CD4-positive, CD25-positive, alpha-beta regulatory T cell (primary cell): ENCODE data around the gene PYGO1. TPM values are rescaled to one million over a fixed set of nuclear protein-coding genes. Genes with fewer than 3 reads are reported as not detected.

Experiments
- ATAC-seq, 2 donors: fragments of 150-1000 bp; cut with Tn5 transposase; one replicate each; pipeline ENCODE4 v1.10.0; 2021; ENCODE audit warnings: low read depth in 2 of 2, moderate number of reproducible peaks in 2 of 2, moderate library complexity in 1 of 2
- DNase-seq, 3 donors: peaks; one replicate each; pipeline versions ENCODE4 v3.0.0 to v3.0.0-alpha.2; 2012 to 2022; ENCODE audit warnings: mixed read lengths in 1 of 3
- H3K27ac ChIP-seq: one replicate; pipeline ENCODE4 v1.7.0; 2013; ENCODE audit warnings: mild to moderate bottlenecking, low read length; ENCODE audit not compliant: insufficient read depth, poor library complexity, severe bottlenecking
- H3K27me3 ChIP-seq: one replicate; pipeline ENCODE4 v1.7.0; 2013; ENCODE audit warnings: low read length; ENCODE audit not compliant: control insufficient read depth, insufficient read depth
- H3K36me3 ChIP-seq: one replicate; pipeline ENCODE4 v1.7.0; 2013; ENCODE audit warnings: mild to moderate bottlenecking, low read length, moderate library complexity; ENCODE audit not compliant: control insufficient read depth, insufficient read depth
- H3K4me1 ChIP-seq: 2 replicates; pipeline ENCODE4 v1.7.0; 2013; ENCODE audit warnings: mild to moderate bottlenecking, low read length; ENCODE audit not compliant: insufficient read depth, control insufficient read depth, poor library complexity, severe bottlenecking
- H3K4me3 ChIP-seq: one replicate; pipeline ENCODE4 v1.7.0; 2013; ENCODE audit warnings: low read depth, mild to moderate bottlenecking, low read length, moderate library complexity
- H3K9me3 ChIP-seq, 2 experiments: 1 replicate in 1 of 2; 2 replicates in 1 of 2; pipeline ENCODE4 v1.7.0; 2013; ENCODE audit warnings: low read length in 2 of 2, mild to moderate bottlenecking in 1 of 2, moderate library complexity in 1 of 2; ENCODE audit not compliant: control insufficient read depth in 2 of 2
- H3K27ac Mint-ChIP-seq, 3 donors: one replicate each; pipeline ENCODE4 v1.8.0; 2020 to 2022; ENCODE audit warnings: mild to moderate bottlenecking in 3 of 3, mixed read lengths in 3 of 3, moderate library complexity in 2 of 3
- H3K27me3 Mint-ChIP-seq: one replicate; pipeline ENCODE4 v1.8.0; 2022; ENCODE audit warnings: mild to moderate bottlenecking, mixed read lengths
- H3K36me3 Mint-ChIP-seq: one replicate; pipeline ENCODE4 v1.8.0; 2020; ENCODE audit warnings: mixed read lengths
- H3K4me1 Mint-ChIP-seq, 4 donors: one replicate each; pipeline ENCODE4 v1.8.0; 2020 to 2022; ENCODE audit warnings: mixed read lengths in 4 of 4, mild to moderate bottlenecking in 1 of 4
- H3K4me3 Mint-ChIP-seq, 4 donors: one replicate each; pipeline ENCODE4 v1.8.0; 2020 to 2022; ENCODE audit warnings: mild to moderate bottlenecking in 4 of 4, mixed read lengths in 4 of 4, moderate library complexity in 3 of 4
- H3K9me3 Mint-ChIP-seq, 7 donors: one replicate each; pipeline ENCODE4 v1.8.0; 2020 to 2022; ENCODE audit warnings: mixed read lengths in 7 of 7, mild to moderate bottlenecking in 3 of 7, moderate library complexity in 2 of 7
- polyA plus RNA-seq, 4 donors: library from polyadenylated mRNA; unstranded; fragments of 300-500 nt; fragmentation: Illumina TruSeq; gene quantifications; one replicate each; pipeline ENCODE4 v1.2.3, GENCODE V29; 2021
- total RNA-seq: library from RNA; stranded (reverse); gene quantifications from one replicate; pipeline ENCODE4 v1.2.3, GENCODE V29; 2022

Gene PYGO1
- total and polyA plus RNA-seq, 5 donors from 2014 or later: not detected

- Mint-ChIP-seq H3K27me3 (peaks cover 43% of the 10 kb centered on the region), H3K27ac (no peak overlapping the region), H3K4me1 (peaks cover 0 to 3% (median 0%) of the 10 kb centered on the region in 4 donors), H3K9me3 (peaks cover 0 to 12% (median 0%) of the 10 kb centered on the region in 7 donors), H3K36me3 (no peaks in the 10 kb centered on the region), H3K4me3 (peak overlapping the region in 2 of 4 donors; percentile 36 to 42)
- no peak overlapping the region for H3K4me3 ChIP-seq
- H3K36me3 ChIP-seq: no peaks in the 10 kb centered on the region
- DNase-seq: peak in 1 of 3 donors; percentile 20
- H3K9me3 ChIP-seq: peaks cover 0 to 3% of the 10 kb centered on the region in 2 experiments
- peaks cover 20% of the 10 kb centered on the region for H3K27me3 ChIP-seq
- ATAC-seq: no peak
- no peak overlapping the region for H3K27ac ChIP-seq
- peaks cover 7% of the 10 kb centered on the region for H3K4me1 ChIP-seq
Measured at GRCh38 chr15:55590788-55591187, 2.6 kb upstream of the PYGO1 start.

- Mint-ChIP-seq H3K4me1 (peaks cover 0 to 3% (median 0%) of the 10 kb centered on the region in 4 donors), H3K4me3 (peak overlapping the region; percentile 5 to 81 (median 80)), H3K9me3 (peaks cover 0 to 10% (median 0%) of the 10 kb centered on the region in 7 donors), H3K27me3 (peaks cover 32% of the 10 kb centered on the region), H3K36me3 (no peaks in the 10 kb centered on the region), H3K27ac (no peak overlapping the region)
- DNase-seq (no peak), ATAC-seq (no peak)
- H3K4me1 ChIP-seq: peaks cover 7% of the 10 kb centered on the region
- peaks cover 31% of the 10 kb centered on the region for H3K27me3 ChIP-seq
- no peak overlapping the region for H3K4me3 ChIP-seq
- H3K36me3 ChIP-seq: no peaks in the 10 kb centered on the region
- peaks cover 0 to 3% of the 10 kb centered on the region in 2 experiments for H3K9me3 ChIP-seq
- no peak overlapping the region for H3K27ac ChIP-seq
Measured at GRCh38 chr15:55589287-55589686, 1.1 kb upstream of the PYGO1 start.

- Histone ChIP-seq H3K9me3 (peaks cover 0 to 3% of the 10 kb centered on the region in 2 experiments), H3K4me1 (peaks cover 7% of the 10 kb centered on the region), H3K36me3 (no peaks in the 10 kb centered on the region), H3K27me3 (peaks cover 34% of the 10 kb centered on the region), H3K27ac (no peak overlapping the region), H3K4me3 (no peak overlapping the region)
- ATAC-seq: no peak
- Mint-ChIP-seq H3K4me3 (peak overlapping the region in 3 of 4 donors; percentile 78 to 81 (median 81)), H3K36me3 (no peaks in the 10 kb centered on the region), H3K9me3 (peaks cover 0 to 10% (median 0%) of the 10 kb centered on the region in 7 donors), H3K27ac (no peak overlapping the region), H3K27me3 (peaks cover 31% of the 10 kb centered on the region), H3K4me1 (peaks cover 0 to 3% (median 0%) of the 10 kb centered on the region in 4 donors)
- no peak for DNase-seq
Measured at GRCh38 chr15:55588815-55589115, 620 bp upstream of the PYGO1 start.

- Histone ChIP-seq H3K4me3 (no peak overlapping the region), H3K4me1 (peaks cover 7% of the 10 kb centered on the region), H3K27me3 (peaks cover 34% of the 10 kb centered on the region), H3K27ac (no peak overlapping the region), H3K9me3 (peaks cover 0 to 3% of the 10 kb centered on the region in 2 experiments), H3K36me3 (no peaks in the 10 kb centered on the region)
- peak in 2 of 3 donors; percentile 6 to 10 for DNase-seq
- Mint-ChIP-seq H3K4me3 (no peak overlapping the region), H3K9me3 (peaks cover 0 to 6% (median 0%) of the 10 kb centered on the region in 7 donors), H3K4me1 (peaks cover 0 to 3% (median 0%) of the 10 kb centered on the region in 4 donors), H3K27ac (no peak overlapping the region), H3K27me3 (peaks cover 43% of the 10 kb centered on the region), H3K36me3 (no peaks in the 10 kb centered on the region)
- peak in 1 of 2 donors; percentile 8 for ATAC-seq
Measured at GRCh38 chr15:55587321-55588069, 650 bp downstream of the PYGO1 start.

GRCh38 chr15:55586808-55587207 lies 1.3 kb downstream of the PYGO1 start:
- Mint-ChIP-seq H3K27ac (no peak overlapping the region), H3K4me3 (no peak overlapping the region), H3K36me3 (no peaks in the 10 kb centered on the region), H3K4me1 (peaks cover 0 to 3% (median 0%) of the 10 kb centered on the region in 4 donors), H3K9me3 (peaks cover 0 to 4% (median 0%) of the 10 kb centered on the region in 7 donors), H3K27me3 (peaks cover 44% of the 10 kb centered on the region)
- H3K36me3 ChIP-seq: no peaks in the 10 kb centered on the region
- H3K4me1 ChIP-seq: peaks cover 7% of the 10 kb centered on the region
- peaks cover 0 to 3% of the 10 kb centered on the region in 2 experiments for H3K9me3 ChIP-seq
- ATAC-seq: no peak
- peaks cover 36% of the 10 kb centered on the region for H3K27me3 ChIP-seq
- peak in 1 of 3 donors; percentile 0 for DNase-seq
- no peak overlapping the region for H3K4me3 ChIP-seq
- H3K27ac ChIP-seq: no peak overlapping the region

- ATAC-seq (no peak), DNase-seq (no peak)
- Mint-ChIP-seq H3K4me1 (no peaks in the 10 kb centered on the region), H3K9me3 (peaks cover 0 to 1% (median 0%) of the 10 kb centered on the region in 7 donors), H3K27me3 (peaks cover 40% of the 10 kb centered on the region), H3K36me3 (no peaks in the 10 kb centered on the region), H3K27ac (no peak overlapping the region), H3K4me3 (no peak overlapping the region)
- Histone ChIP-seq H3K36me3 (no peaks in the 10 kb centered on the region), H3K9me3 (no peaks in the 10 kb centered on the region), H3K27ac (no peak overlapping the region), H3K27me3 (peaks cover 14% of the 10 kb centered on the region), H3K4me3 (no peak overlapping the region), H3K4me1 (no peaks in the 10 kb centered on the region)
Measured at GRCh38 chr15:55576943-55577342, 11.2 kb downstream of the PYGO1 start.

- Histone ChIP-seq H3K36me3 (no peaks in the 10 kb centered on the region), H3K27me3 (peaks cover 3% of the 10 kb centered on the region), H3K27ac (no peak overlapping the region), H3K9me3 (peaks cover 0 to 2% of the 10 kb centered on the region in 2 experiments), H3K4me3 (no peak overlapping the region), H3K4me1 (no peaks in the 10 kb centered on the region)
- Mint-ChIP-seq H3K4me3 (no peak overlapping the region), H3K36me3 (peaks cover 3% of the 10 kb centered on the region), H3K27ac (no peak overlapping the region), H3K9me3 (peaks cover 0 to 4% (median 1%) of the 10 kb centered on the region in 7 donors), H3K27me3 (peaks cover 22% of the 10 kb centered on the region), H3K4me1 (no peaks in the 10 kb centered on the region)
- DNase-seq (no peak), ATAC-seq (no peak)
Measured at GRCh38 chr15:55574096-55574495, 14.0 kb downstream of the PYGO1 start.

- H3K4me1 ChIP-seq: no peaks in the 10 kb centered on the region
- DNase-seq (no peak), ATAC-seq (no peak)
- Mint-ChIP-seq H3K4me3 (no peak overlapping the region), H3K9me3 (peaks cover 0 to 4% (median 1%) of the 10 kb centered on the region in 7 donors), H3K27ac (no peak overlapping the region), H3K36me3 (peaks cover 3% of the 10 kb centered on the region), H3K4me1 (no peaks in the 10 kb centered on the region), H3K27me3 (peaks cover 22% of the 10 kb centered on the region)
- no peaks in the 10 kb centered on the region for H3K36me3 ChIP-seq
- H3K27me3 ChIP-seq: peaks cover 3% of the 10 kb centered on the region
- H3K27ac ChIP-seq: no peak overlapping the region
- peaks cover 0 to 2% of the 10 kb centered on the region in 2 experiments for H3K9me3 ChIP-seq
- no peak overlapping the region for H3K4me3 ChIP-seq
Measured at GRCh38 chr15:55573224-55573623, 14.9 kb downstream of the PYGO1 start.
